ENCODE measurements around the gene CEP112.

CEP112 gene

GRCh38 chr17:65901394-65901793 lies 290.5 kb downstream of the CEP112 start:
- no peaks in the 10 kb centered on the region for H3K36me3 ChIP-seq (ENCODE audit: control insufficient read depth, insufficient read depth, low read length, severe bottlenecking)
- H3K9ac ChIP-seq (ENCODE audit: low read length): no peak overlapping the region
- H3K27me3 ChIP-seq (replicated peaks; ENCODE audit: control insufficient read depth, insufficient read depth, low read length): no peaks in the 10 kb centered on the region
- no peak overlapping the region for H3K4me3 ChIP-seq (ENCODE audit: low read length)
- no peaks in the 10 kb centered on the region for H3K9me3 ChIP-seq (ENCODE audit: control insufficient read depth, low read length)
- no peaks in the 10 kb centered on the region for H3K4me1 ChIP-seq (ENCODE audit: control insufficient read depth, insufficient read depth, low read length)
- no peak for DNase-seq (ENCODE audit: low read depth)

GRCh38 chr17:65900216-65900615 lies 291.7 kb downstream of the CEP112 start:
- no peak for DNase-seq (ENCODE audit: low read depth)
- H3K9ac ChIP-seq (ENCODE audit: low read length): no peak overlapping the region
- H3K4me1 ChIP-seq (ENCODE audit: control insufficient read depth, insufficient read depth, low read length): no peaks in the 10 kb centered on the region
- no peaks in the 10 kb centered on the region for H3K36me3 ChIP-seq (ENCODE audit: control insufficient read depth, insufficient read depth, low read length, severe bottlenecking)
- H3K4me3 ChIP-seq (ENCODE audit: low read length): no peak overlapping the region
- H3K27me3 ChIP-seq (replicated peaks; ENCODE audit: control insufficient read depth, insufficient read depth, low read length): no peaks in the 10 kb centered on the region
- H3K9me3 ChIP-seq (ENCODE audit: control insufficient read depth, low read length): no peaks in the 10 kb centered on the region

- Histone ChIP-seq H3K27me3 (replicated peaks; ENCODE audit: control insufficient read depth, insufficient read depth, low read length) (no peaks in the 10 kb centered on the region), H3K36me3 (ENCODE audit: control insufficient read depth, insufficient read depth, low read length, severe bottlenecking) (no peaks in the 10 kb centered on the region), H3K9me3 (ENCODE audit: control insufficient read depth, low read length) (no peaks in the 10 kb centered on the region), H3K4me3 (ENCODE audit: low read length) (no peak overlapping the region), H3K4me1 (ENCODE audit: control insufficient read depth, insufficient read depth, low read length) (no peaks in the 10 kb centered on the region), H3K9ac (ENCODE audit: low read length) (no peak overlapping the region)
- DNase-seq (ENCODE audit: low read depth): no peak
Measured at GRCh38 chr17:65898651-65899050, 293.3 kb downstream of the CEP112 start.

- H3K4me3 ChIP-seq (ENCODE audit: low read length): no peak overlapping the region
- H3K27me3 ChIP-seq (replicated peaks; ENCODE audit: control insufficient read depth, insufficient read depth, low read length): no peaks in the 10 kb centered on the region
- H3K4me1 ChIP-seq (ENCODE audit: control insufficient read depth, insufficient read depth, low read length): no peaks in the 10 kb centered on the region
- no peaks in the 10 kb centered on the region for H3K9me3 ChIP-seq (ENCODE audit: control insufficient read depth, low read length)
- DNase-seq (ENCODE audit: low read depth): no peak
- H3K9ac ChIP-seq (ENCODE audit: low read length): no peak overlapping the region
- H3K36me3 ChIP-seq (ENCODE audit: control insufficient read depth, insufficient read depth, low read length, severe bottlenecking): no peaks in the 10 kb centered on the region
Measured at GRCh38 chr17:65896889-65897288, 295.0 kb downstream of the CEP112 start.

- Histone ChIP-seq H3K9ac (ENCODE audit: low read length) (no peak overlapping the region), H3K27me3 (replicated peaks; ENCODE audit: control insufficient read depth, insufficient read depth, low read length) (no peaks in the 10 kb centered on the region), H3K4me1 (ENCODE audit: control insufficient read depth, insufficient read depth, low read length) (no peaks in the 10 kb centered on the region), H3K4me3 (ENCODE audit: low read length) (no peak overlapping the region), H3K9me3 (ENCODE audit: control insufficient read depth, low read length) (no peaks in the 10 kb centered on the region), H3K36me3 (ENCODE audit: control insufficient read depth, insufficient read depth, low read length, severe bottlenecking) (no peaks in the 10 kb centered on the region)
- DNase-seq (ENCODE audit: low read depth): no peak
Measured at GRCh38 chr17:65895969-65896368, 296.0 kb downstream of the CEP112 start.

GRCh38 chr17:65893692-65894279 lies 298.1 kb downstream of the CEP112 start:
- H3K9me3 ChIP-seq (ENCODE audit: control insufficient read depth, low read length): no peaks in the 10 kb centered on the region
- H3K4me1 ChIP-seq (ENCODE audit: control insufficient read depth, insufficient read depth, low read length): no peaks in the 10 kb centered on the region
- no peak for DNase-seq (ENCODE audit: low read depth)
- H3K4me3 ChIP-seq (ENCODE audit: low read length): no peak overlapping the region
- H3K36me3 ChIP-seq (ENCODE audit: control insufficient read depth, insufficient read depth, low read length, severe bottlenecking): no peaks in the 10 kb centered on the region
- no peak overlapping the region for H3K9ac ChIP-seq (ENCODE audit: low read length)
- H3K27me3 ChIP-seq (replicated peaks; ENCODE audit: control insufficient read depth, insufficient read depth, low read length): no peaks in the 10 kb centered on the region

- H3K4me1 ChIP-seq (ENCODE audit: control insufficient read depth, insufficient read depth, low read length): no peaks in the 10 kb centered on the region
- no peaks in the 10 kb centered on the region for H3K9me3 ChIP-seq (ENCODE audit: control insufficient read depth, low read length)
- no peaks in the 10 kb centered on the region for H3K27me3 ChIP-seq (replicated peaks; ENCODE audit: control insufficient read depth, insufficient read depth, low read length)
- H3K36me3 ChIP-seq (ENCODE audit: control insufficient read depth, insufficient read depth, low read length, severe bottlenecking): no peaks in the 10 kb centered on the region
- H3K4me3 ChIP-seq (ENCODE audit: low read length): no peak overlapping the region
- DNase-seq (ENCODE audit: low read depth): no peak
- H3K9ac ChIP-seq (ENCODE audit: low read length): no peak overlapping the region
Measured at GRCh38 chr17:65892912-65893377, 299.0 kb downstream of the CEP112 start.

GRCh38 chr17:65891231-65891735 lies 300.6 kb downstream of the CEP112 start:
- H3K4me3 ChIP-seq (ENCODE audit: low read length): no peak overlapping the region
- DNase-seq (ENCODE audit: low read depth): no peak
- no peaks in the 10 kb centered on the region for H3K36me3 ChIP-seq (ENCODE audit: control insufficient read depth, insufficient read depth, low read length, severe bottlenecking)
- H3K4me1 ChIP-seq (ENCODE audit: control insufficient read depth, insufficient read depth, low read length): peaks cover 8% of the 10 kb centered on the region
- no peaks in the 10 kb centered on the region for H3K9me3 ChIP-seq (ENCODE audit: control insufficient read depth, low read length)
- no peaks in the 10 kb centered on the region for H3K27me3 ChIP-seq (replicated peaks; ENCODE audit: control insufficient read depth, insufficient read depth, low read length)
- H3K9ac ChIP-seq (ENCODE audit: low read length): no peak overlapping the region

GRCh38 chr17:65888649-65889048 lies 303.3 kb downstream of the CEP112 start:
- DNase-seq (ENCODE audit: low read depth): peak; percentile 25
- H3K9ac ChIP-seq (ENCODE audit: low read length): no peak overlapping the region
- H3K27me3 ChIP-seq (replicated peaks; ENCODE audit: control insufficient read depth, insufficient read depth, low read length): no peaks in the 10 kb centered on the region
- H3K4me3 ChIP-seq (ENCODE audit: low read length): no peak overlapping the region
- no peaks in the 10 kb centered on the region for H3K36me3 ChIP-seq (ENCODE audit: control insufficient read depth, insufficient read depth, low read length, severe bottlenecking)
- H3K9me3 ChIP-seq (ENCODE audit: control insufficient read depth, low read length): no peaks in the 10 kb centered on the region
- H3K4me1 ChIP-seq (ENCODE audit: control insufficient read depth, insufficient read depth, low read length): peaks cover 21% of the 10 kb centered on the region

- no peaks in the 10 kb centered on the region for H3K9me3 ChIP-seq (ENCODE audit: control insufficient read depth, low read length)
- peaks cover 21% of the 10 kb centered on the region for H3K4me1 ChIP-seq (ENCODE audit: control insufficient read depth, insufficient read depth, low read length)
- DNase-seq (ENCODE audit: low read depth): peak; percentile 31
- peak overlapping the region; percentile 37 for H3K4me3 ChIP-seq (ENCODE audit: low read length)
- H3K9ac ChIP-seq (ENCODE audit: low read length): peak overlapping the region; percentile 34
- no peaks in the 10 kb centered on the region for H3K27me3 ChIP-seq (replicated peaks; ENCODE audit: control insufficient read depth, insufficient read depth, low read length)
- H3K36me3 ChIP-seq (ENCODE audit: control insufficient read depth, insufficient read depth, low read length, severe bottlenecking): no peaks in the 10 kb centered on the region
Measured at GRCh38 chr17:65886315-65887245, 305.4 kb downstream of the CEP112 start.

GRCh38 chr17:65885541-65886312 lies 306.2 kb downstream of the CEP112 start:
- DNase-seq (ENCODE audit: low read depth): peak; percentile 10
- Histone ChIP-seq H3K4me3 (ENCODE audit: low read length) (peak overlapping the region; percentile 37), H3K9me3 (ENCODE audit: control insufficient read depth, low read length) (no peaks in the 10 kb centered on the region)

More at GRCh38 chr17:65885541-65886312, 306.2 kb downstream of the CEP112 start:
- Histone ChIP-seq H3K36me3 (ENCODE audit: control insufficient read depth, insufficient read depth, low read length, severe bottlenecking) (no peaks in the 10 kb centered on the region), H3K4me1 (ENCODE audit: control insufficient read depth, insufficient read depth, low read length) (peaks cover 21% of the 10 kb centered on the region), H3K27me3 (replicated peaks; ENCODE audit: control insufficient read depth, insufficient read depth, low read length) (no peaks in the 10 kb centered on the region), H3K9ac (ENCODE audit: low read length) (peak overlapping the region; percentile 34)

All from adipocyte (in vitro differentiated cells).